Activated gamma-delta T cell (primary cell): ENCODE results near the gene ABHD16A.
A peak's percentile ranks its signal among the peaks of the same experiment; 100 is the strongest.

ENCODE experiments used
- DNase-seq: peaks from one replicate; lab custom pipeline; 2025; lab: John Stamatoyannopoulos, UW

The ABHD16A gene

GRCh38 chr6:31730631-31731086 lies 27.5 kb upstream of the ABHD16A start:
- DNase-seq: no peak

GRCh38 chr6:31729979-31730630 lies 27.0 kb upstream of the ABHD16A start:
- peak; percentile 53 for DNase-seq

DNA sequence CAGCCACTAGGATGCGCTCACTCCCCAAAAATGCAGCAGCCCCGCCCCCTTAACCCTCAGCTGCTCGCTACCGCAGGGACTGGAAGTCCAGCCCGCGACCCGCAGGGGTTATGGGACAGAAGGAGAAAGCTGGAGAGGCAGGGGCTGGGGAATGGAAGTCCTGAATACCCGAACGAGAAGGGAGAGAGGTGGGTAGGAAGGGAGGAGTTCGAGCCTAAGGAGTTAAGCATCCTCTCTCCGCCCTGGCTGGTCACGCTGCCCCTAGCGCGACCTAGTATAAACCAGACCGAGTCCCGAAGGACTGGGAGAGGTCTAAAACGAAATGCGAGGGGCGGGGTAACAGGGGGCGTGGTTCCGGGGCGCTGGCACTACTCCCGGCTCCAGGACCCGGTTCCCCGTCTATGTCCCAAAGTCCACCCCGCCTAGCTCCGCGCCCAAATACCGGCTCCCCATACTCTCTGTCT lies 26.4 kb upstream of the ABHD16A start:
- no peak for DNase-seq

DNA sequence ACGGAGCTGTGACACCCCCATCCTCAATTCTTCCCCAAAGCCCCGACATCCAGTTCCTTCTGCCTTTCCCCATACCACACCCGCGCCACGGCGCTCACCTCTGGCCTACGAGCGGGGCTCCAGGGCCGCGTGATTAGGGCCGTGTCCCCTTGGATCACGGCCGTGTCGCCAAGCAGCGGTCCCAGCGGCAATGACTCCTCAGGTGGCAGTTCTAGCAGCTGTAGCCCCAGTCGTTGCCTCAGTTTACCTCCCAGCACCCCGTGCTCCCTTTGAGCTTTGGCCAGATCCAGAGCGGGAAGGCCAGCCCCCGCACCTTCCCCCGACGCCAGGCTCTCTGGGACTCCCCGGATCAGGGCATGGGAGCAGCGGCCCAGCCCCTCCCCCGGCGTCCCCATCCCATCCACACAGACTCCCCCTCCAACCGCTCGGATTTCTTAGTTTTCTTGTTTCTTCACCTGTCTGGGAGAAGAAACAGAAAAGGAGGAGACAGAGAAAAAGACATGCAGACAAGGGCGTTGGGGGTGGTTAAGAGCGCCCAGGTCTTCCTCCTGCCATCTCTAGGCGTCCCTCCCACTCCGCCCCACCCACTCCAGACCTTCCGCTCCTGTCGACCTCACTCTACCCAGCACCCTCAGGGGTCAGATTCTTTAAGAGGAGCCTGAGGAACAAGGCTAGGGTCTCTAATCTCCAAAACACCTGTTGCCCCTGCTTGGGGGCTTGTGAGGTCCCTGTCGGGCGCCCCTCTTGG lies 25.8 kb upstream of the ABHD16A start, which contains the start of gene DDAH2:
DDAH2 (minus strand) TSS at position 533 of the 748 bp plus-strand sequence; CDS start at position 395, 138 bp downstream.
- no peak for DNase-seq

DNA sequence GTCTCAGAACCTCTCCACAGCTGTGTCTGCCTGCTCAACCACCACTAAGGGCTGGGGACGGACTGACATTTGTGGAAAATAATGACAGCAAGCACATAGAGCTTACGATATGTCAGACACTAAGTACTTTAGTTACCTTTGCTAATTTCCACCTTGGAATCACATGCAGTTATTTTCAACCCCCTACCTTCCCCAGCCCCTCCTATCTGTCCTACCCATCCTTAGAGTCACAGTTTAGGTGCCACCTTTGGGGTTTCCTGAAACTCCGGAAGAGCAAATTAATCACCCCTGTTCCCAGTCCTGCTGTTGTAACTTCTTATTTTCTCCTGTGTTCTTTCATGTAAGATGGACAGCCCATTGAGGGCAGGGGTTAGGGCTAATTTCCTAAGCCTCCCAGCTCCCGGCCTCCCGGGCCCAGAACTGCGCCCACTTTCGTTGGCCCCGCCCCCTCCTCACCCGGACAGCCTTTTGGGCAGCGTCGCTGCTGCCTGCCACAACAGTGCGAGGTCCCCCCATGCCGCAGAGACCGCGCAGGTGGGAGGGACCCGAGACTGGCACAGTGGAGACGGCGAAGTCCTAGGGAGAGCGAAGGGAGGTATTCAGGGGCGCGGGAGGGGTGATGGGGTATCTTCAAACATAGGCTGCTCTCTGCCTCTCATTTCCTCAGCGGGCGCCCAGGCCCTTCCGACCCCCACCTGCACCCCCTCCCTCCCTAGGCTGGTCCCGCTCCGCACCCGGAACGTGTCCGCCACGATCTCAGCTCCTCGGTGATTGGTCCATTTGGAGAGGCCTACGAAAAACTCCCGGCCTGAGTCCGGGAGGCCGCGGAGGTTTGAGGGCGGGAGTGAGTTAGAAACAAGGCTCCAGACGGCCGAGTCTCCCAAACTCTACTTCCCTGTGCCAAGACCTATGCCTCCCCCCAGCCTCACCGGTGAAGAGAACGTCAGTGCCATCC lies 24.9 kb upstream of the ABHD16A start:
- DNase-seq: no peak

DNA sequence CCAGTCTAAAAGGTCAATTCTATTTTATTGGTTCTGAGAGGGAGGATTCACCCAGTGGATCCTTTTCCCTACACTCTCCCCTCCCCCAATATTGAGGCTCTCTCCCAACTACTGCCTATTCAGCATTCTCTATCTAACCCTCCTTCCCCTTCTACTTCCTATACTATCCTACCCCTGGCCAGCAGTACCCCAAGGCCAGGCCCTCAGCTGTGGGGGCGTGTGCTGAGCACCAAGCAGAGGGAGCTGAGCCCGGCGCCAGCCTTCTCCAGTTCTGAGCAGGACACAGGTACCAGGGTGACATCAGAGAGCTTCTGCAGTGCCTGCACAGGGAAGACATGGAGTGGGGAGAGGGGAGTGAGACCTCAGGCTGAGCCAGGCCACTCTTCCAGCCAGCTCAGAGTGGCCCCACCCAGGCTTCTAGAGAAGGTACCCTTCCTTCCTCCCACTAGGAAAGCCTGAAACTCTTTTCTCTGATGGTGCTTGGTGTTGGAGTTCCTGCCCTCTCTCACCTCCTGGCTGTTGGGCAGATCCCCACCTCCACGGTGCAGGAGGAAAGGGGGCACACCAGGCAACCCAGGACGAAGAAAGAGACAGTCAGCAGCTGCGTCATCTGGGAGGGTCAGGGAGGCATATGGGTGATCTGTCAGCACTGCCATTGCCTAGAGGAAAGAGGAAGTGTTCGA lies 24.1 kb upstream of the ABHD16A start:
- no peak for DNase-seq

DNA sequence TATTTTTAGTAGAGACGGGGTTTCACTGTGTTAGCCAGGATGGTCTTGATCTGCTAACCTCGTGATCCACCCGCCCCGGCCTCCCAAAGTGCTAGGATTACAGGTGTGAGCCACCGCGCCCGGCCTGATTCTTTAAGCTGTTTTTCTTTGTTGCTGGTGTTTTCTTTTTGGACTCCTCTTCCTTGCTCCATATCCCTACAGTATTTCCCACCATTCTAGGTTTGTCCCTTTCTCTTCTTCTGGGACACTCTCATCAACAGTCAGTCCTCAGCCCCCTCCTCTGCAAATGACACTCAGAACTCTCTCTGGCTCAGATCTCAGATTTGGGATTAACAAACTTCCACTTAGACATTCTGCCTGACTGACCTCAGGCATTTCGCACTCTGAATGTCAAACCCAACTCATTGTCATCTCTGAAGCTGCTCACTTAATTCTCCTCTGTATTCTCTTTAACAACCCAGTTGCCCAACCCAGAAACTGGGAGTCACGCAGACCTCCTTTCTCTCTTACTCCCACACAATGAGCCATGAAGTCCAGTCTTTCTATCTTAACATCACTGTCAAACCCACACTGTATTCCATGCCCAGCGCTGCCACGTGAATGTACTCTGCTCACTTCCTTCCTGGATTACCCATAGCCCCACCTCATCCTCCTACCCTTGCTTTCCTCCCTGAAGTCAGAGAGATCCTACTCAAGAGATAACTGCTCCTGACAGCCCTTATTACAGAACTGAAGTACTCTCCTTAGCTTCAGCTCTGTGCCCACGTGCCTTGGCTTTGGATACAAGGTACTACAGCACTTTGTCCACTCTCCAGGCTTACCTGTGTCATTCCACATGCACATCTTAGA lies 22.6 kb upstream of the ABHD16A start:
- no peak for DNase-seq

- DNase-seq: no peak
Measured at GRCh38 chr6:31723980-31724691, 21.0 kb upstream of the ABHD16A start.

- no peak for DNase-seq
Measured at GRCh38 chr6:31723245-31723979, 20.3 kb upstream of the ABHD16A start, which contains the start of gene MPIG6B. TSS of gene MPIG6B (plus strand) at chr6:31723373. CDS start at chr6:31723384, 11 bp downstream.

GRCh38 chr6:31722173-31722572 lies 19.0 kb upstream of the ABHD16A start:
- no peak for DNase-seq

DNA sequence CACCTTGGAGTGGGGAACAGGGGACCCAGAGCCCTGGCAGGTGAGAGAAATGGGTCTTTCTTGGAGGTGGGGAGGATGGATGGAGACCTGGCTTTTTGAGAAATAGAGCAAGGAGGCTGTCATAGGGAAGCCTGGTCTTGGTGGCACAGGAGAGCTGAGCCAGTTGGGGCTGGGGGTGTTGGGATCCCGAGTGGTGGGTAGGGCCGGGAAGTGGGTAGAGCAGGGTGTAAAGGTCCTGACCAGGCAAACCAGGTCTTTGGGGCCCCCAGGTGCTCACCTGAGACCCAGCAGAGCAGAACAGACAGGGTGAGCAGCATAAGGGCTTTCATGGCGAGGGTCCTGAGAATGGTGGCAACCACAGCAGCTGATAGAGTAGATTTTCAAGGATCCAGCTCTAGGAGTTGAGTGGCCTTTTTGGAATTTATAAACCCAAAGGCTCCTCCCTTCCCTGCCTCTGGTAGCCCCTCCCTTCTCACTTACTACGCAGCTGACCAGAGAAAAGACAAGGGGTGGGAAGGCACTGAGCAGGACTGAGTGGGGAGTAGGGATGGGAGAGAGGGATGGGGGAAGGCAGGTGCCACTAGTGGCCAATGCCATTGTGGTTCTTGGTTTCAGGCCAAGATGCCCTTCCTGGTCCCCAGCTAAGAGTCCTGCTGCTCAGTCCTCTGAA lies 18.4 kb upstream of the ABHD16A start, which contains the start of gene LY6G6C:
LY6G6C (minus strand) TSS at position 396 of the 670 bp plus-strand sequence; CDS start at position 329, 67 bp downstream.
- no peak for DNase-seq

- DNase-seq: no peak
Measured at GRCh38 chr6:31720196-31720770, 17.2 kb upstream of the ABHD16A start.

GRCh38 chr6:31719001-31719400 lies 15.9 kb upstream of the ABHD16A start:
- DNase-seq: no peak

DNA sequence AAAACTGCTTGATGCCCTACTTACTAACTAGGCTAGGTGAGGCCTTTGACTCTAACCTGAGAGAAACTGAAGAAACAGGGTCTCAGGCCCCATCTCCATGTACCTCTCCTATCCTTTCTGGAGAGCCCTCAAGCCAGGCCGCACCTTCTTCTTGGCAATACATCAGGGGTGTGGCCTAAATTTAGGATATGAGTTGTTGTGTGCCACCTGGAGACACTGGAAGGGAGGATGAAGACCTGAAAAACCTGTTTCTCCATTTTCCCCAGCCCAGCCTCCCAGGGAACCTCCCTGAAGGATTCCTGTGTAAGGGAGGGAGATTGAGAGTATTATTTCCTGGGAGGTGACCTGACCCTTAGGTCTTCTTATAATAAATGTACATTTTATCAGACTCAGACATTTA lies 15.1 kb upstream of the ABHD16A start:
- DNase-seq: no peak

DNA sequence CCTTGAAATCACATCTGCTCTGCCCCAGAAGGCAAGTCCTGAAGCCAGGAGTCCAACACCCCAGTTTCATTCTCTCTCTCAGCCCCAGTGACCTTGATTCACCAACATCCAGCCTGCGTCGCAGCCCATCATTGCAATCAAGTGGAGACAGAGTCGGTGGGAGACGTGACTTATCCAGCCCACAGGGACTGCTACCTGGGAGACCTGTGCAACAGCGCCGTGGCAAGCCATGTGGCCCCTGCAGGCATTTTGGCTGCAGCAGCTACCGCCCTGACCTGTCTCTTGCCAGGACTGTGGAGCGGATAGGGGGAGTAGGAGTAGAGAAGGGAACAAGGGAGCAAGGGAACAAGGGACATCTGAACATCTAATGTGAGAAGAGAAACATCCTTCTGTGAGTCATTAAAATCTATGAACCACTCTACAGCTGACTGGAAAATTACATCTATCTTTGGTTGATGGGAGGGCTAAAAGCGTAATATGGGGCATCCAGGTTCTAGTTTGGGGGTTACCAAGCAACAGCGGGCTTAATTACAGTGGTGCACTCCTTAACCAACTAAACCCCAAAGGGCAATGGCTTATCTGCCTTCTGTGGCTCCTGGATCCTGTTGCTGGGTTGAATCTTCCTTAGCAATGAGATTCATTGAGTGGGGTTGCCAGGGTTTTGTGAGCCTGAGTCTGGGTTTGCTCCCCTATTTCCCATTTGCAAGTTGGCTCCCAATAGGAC lies 14.5 kb upstream of the ABHD16A start:
- no peak for DNase-seq

- DNase-seq: no peak
Measured at GRCh38 chr6:31715022-31715958, 12.2 kb upstream of the ABHD16A start, which contains the start of gene LY6G6D. TSS of gene LY6G6D (plus strand) at chr6:31715348. CDS start at chr6:31715356, 8 bp downstream.
